ENCODE data around the gene HOXA2.

DNA sequence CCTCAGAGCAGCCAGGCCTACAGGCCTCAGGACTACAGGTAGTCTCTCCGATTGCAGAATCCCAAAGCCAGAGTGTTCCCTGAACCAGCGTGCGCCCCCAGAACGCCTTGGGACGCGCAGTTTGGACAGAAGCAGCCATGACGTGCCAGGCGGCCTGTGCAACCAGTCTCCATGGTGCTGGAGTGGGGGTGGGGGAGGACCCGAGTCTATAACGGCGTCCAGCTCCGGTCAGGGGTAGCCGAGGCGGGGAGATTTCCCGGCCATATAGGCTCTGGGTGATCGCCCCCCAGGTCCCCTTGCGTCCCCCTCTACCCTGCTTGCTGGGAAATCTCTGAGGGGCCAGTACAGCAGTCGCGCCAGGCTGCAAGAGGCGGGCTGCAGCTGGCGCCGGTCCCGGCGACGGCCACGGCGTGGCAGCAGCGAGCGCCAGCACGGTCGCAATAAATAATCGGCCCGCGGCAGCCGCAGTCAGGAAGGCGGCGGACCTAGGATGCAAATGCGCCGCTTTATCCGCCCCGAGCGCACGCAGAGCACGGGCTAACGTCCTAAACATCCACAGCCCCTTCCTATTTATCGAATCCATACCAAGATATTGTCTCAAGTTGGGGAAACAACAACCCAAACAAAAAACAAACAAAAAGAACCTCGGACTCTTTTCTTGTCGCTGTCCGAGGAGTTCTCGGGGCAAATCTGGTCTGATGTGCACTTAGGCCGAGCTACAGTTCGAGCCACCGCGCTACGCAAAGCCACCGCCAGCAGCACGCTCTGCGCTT is 48.3 kb upstream of the HOXA2 start:
- peak; percentile 51 to 86 for TF ChIP-seq POLR2A (IDR thresholded peaks at IDR 0.05)
- TF ChIP-seq, protein P1, sequence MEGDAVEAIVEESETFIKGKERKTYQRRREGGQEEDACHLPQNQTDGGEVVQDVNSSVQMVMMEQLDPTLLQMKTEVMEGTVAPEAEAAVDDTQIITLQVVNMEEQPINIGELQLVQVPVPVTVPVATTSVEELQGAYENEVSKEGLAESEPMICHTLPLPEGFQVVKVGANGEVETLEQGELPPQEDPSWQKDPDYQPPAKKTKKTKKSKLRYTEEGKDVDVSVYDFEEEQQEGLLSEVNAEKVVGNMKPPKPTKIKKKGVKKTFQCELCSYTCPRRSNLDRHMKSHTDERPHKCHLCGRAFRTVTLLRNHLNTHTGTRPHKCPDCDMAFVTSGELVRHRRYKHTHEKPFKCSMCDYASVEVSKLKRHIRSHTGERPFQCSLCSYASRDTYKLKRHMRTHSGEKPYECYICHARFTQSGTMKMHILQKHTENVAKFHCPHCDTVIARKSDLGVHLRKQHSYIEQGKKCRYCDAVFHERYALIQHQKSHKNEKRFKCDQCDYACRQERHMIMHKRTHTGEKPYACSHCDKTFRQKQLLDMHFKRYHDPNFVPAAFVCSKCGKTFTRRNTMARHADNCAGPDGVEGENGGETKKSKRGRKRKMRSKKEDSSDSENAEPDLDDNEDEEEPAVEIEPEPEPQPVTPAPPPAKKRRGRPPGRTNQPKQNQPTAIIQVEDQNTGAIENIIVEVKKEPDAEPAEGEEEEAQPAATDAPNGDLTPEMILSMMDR (IDR thresholded peaks at IDR 0.05): peak; percentile 68 to 92 (median 85)

Measured in adrenal gland (tissue), 5 donors.